Ectodermal cell (in vitro differentiated cells): ENCODE measurements around the gene MYEF2.

Experiments used
- H3K27ac ChIP-seq: 2 replicates; pipeline ENCODE4 v1.7.0; 2013; ENCODE audit warnings: mild to moderate bottlenecking, low read depth, low read length; ENCODE audit not compliant: insufficient read depth, poor library complexity, severe bottlenecking
- H3K27me3 ChIP-seq: 2 replicates; pipeline ENCODE4 v1.7.0; 2013; ENCODE audit warnings: mild to moderate bottlenecking, low read length; ENCODE audit not compliant: insufficient read depth, control insufficient read depth, poor library complexity, severe bottlenecking
- H3K36me3 ChIP-seq: one replicate; pipeline ENCODE4 v1.7.0; 2013; ENCODE audit warnings: low read length; ENCODE audit not compliant: control insufficient read depth, insufficient read depth
- H3K4me1 ChIP-seq: one replicate; pipeline ENCODE4 v1.7.0; 2013; ENCODE audit warnings: low read length; ENCODE audit not compliant: control insufficient read depth, insufficient read depth
- H3K4me3 ChIP-seq: 2 replicates; pipeline ENCODE4 v1.7.0; 2013; ENCODE audit warnings: low read depth, low read length, control low read depth; ENCODE audit not compliant: insufficient read depth
- H3K9me3 ChIP-seq: 2 replicates; pipeline ENCODE4 v1.7.0; 2013; ENCODE audit warnings: mild to moderate bottlenecking, low read length, moderate library complexity; ENCODE audit not compliant: control insufficient read depth
- WGBS, 2 experiments: methylation state at CpG; one replicate each; pipeline ENCODE4 v1.1.7; 2013; ENCODE audit warnings: missing lambda C conversion rate in 2 of 2; 5-methylcytosine and 5-hydroxymethylcytosine counted together

MYEF2 gene

DNA sequence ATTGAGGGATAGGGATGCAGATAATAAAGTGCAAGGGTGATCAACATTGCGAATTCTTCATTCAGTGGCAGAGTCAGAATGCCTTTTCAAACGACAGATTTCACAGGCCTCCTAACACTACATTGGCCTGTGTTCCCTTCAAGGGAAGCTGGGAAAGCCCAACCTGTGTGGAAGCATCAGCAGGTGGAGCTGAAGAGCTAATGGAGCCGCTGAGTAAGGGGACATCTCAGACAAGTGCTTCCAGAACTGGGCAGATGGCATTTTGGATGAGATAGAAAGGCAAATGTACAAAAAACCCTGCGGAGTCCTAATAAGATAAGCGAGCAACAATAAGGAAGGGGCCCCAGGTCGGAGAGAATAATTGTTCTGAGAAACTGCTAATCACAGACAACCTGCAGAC is 65.9 kb downstream of the MYEF2 start:
- Histone ChIP-seq H3K27me3 (no peaks in the 10 kb centered on the region), H3K36me3 (no peaks in the 10 kb centered on the region), H3K9me3 (no peaks in the 10 kb centered on the region), H3K4me3 (no peak overlapping the region), H3K27ac (no peak overlapping the region), H3K4me1 (no peaks in the 10 kb centered on the region)
- WGBS, 2 experiments, result 30 to 32% methylated on average over 6 of the region's 6 CpGs

GRCh38 chr15:48109856-48110531 is 68.1 kb downstream of the MYEF2 start:
- no peak overlapping the region for H3K27ac ChIP-seq
- no peaks in the 10 kb centered on the region for H3K4me1 ChIP-seq
- no peak overlapping the region for H3K4me3 ChIP-seq
- H3K9me3 ChIP-seq, result no peaks in the 10 kb centered on the region
- H3K27me3 ChIP-seq, result no peaks in the 10 kb centered on the region
- 93% methylated on average over 5 of the region's 5 CpGs for WGBS, 2 experiments
- H3K36me3 ChIP-seq, result no peaks in the 10 kb centered on the region

GRCh38 chr15:48109212-48109611 is 68.9 kb downstream of the MYEF2 start:
- H3K27me3 ChIP-seq, result no peaks in the 10 kb centered on the region
- no peak overlapping the region for H3K4me3 ChIP-seq
- H3K27ac ChIP-seq, result no peak overlapping the region
- no peaks in the 10 kb centered on the region for H3K36me3 ChIP-seq
- no peaks in the 10 kb centered on the region for H3K9me3 ChIP-seq
- no peaks in the 10 kb centered on the region for H3K4me1 ChIP-seq
- WGBS, 2 experiments, result 96 to 98% methylated on average over 4 of the region's 4 CpGs

GRCh38 chr15:48105936-48106335 is 72.2 kb downstream of the MYEF2 start:
- Histone ChIP-seq H3K4me1 (no peaks in the 10 kb centered on the region), H3K9me3 (no peaks in the 10 kb centered on the region), H3K27me3 (no peaks in the 10 kb centered on the region), H3K27ac (no peak overlapping the region), H3K36me3 (no peaks in the 10 kb centered on the region), H3K4me3 (no peak overlapping the region)
- WGBS, 2 experiments, result 70 to 88% methylated on average over 1 to 2 of the region's 2 CpGs

DNA sequence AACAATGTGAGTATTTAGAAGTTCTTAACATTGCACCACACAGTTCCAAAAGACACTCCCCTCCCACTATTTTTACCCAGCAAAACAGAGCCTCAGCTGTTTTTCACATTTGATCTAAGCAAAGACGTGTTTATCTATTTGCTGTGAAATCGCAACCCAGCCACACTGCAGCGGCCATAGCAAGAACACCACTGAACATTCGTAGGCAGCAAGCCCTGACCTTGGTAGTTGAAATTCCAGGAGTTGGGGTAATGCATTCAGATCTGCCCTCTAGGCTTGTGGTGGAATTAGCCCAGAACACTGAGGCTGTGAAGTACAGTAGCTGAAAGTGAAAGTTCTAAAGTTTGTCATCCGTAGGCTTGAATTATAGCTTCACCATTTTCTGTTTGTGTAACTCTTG is 74.4 kb downstream of the MYEF2 start:
- Histone ChIP-seq H3K27ac (no peak overlapping the region), H3K4me1 (no peaks in the 10 kb centered on the region), H3K9me3 (no peaks in the 10 kb centered on the region), H3K27me3 (no peaks in the 10 kb centered on the region), H3K4me3 (no peak overlapping the region), H3K36me3 (no peaks in the 10 kb centered on the region)
- 93 to 98% methylated on average over 5 of the region's 5 CpGs for WGBS, 2 experiments

DNA sequence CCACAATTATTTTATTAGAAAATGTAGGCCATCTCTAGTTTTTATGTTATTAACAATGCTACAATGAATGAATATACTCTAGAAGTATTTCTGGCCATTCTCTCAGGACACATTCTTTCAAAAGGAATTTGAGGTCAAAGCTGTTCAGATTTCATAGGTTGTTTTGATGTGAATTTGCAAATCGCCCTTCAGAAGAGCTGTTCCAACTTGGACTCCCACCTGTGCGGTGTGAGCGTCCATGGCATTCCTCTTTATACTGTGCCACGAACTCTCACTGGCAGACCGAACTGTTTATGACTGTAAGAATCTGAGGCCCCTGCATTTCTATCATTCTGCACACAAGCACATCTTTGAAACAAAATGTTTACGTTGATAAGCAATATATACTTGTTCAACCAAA is 75.9 kb downstream of the MYEF2 start:
- Histone ChIP-seq H3K36me3 (no peaks in the 10 kb centered on the region), H3K4me3 (no peak overlapping the region), H3K27ac (no peak overlapping the region), H3K4me1 (no peaks in the 10 kb centered on the region), H3K9me3 (no peaks in the 10 kb centered on the region), H3K27me3 (no peaks in the 10 kb centered on the region)
- WGBS, 2 experiments, result 95 to 96% methylated on average over 6 of the region's 6 CpGs

GRCh38 chr15:48101376-48101961 is 76.6 kb downstream of the MYEF2 start:
- no peak overlapping the region for H3K4me3 ChIP-seq
- WGBS, 2 experiments, result 94 to 97% methylated on average over 4 to 5 of the region's 6 CpGs

DNA sequence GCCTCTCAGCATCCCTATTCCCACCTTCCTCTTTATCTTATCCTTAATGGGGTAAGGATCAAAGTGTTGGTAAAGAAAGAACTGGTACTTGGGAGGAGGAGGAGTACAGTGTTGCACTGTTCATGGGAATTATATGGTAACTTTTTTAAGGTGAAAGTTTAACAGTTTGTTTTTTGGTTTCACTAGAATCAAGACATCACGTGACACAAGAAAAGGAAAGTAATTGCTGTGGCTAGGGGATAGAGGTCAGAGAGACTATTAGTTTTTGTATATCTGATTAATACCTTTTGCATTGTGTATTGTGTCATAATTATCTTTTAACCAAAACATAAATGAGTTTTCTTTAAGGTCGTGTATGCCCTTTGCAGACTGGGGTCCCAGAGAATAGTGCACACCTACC is 80.8 kb downstream of the MYEF2 start:
- no peaks in the 10 kb centered on the region for H3K9me3 ChIP-seq
- no peaks in the 10 kb centered on the region for H3K27me3 ChIP-seq
- no peaks in the 10 kb centered on the region for H3K36me3 ChIP-seq
- WGBS, 2 experiments, result 92 to 97% methylated on average over 2 of the region's 2 CpGs
- H3K4me3 ChIP-seq, result no peak overlapping the region
- H3K27ac ChIP-seq, result no peak overlapping the region
- H3K4me1 ChIP-seq, result no peaks in the 10 kb centered on the region

More at GRCh38 chr15:48101376-48101961, 76.6 kb downstream of the MYEF2 start:
- H3K27me3 ChIP-seq, result no peaks in the 10 kb centered on the region
- no peaks in the 10 kb centered on the region for H3K4me1 ChIP-seq
- H3K27ac ChIP-seq, result no peak overlapping the region
- no peaks in the 10 kb centered on the region for H3K9me3 ChIP-seq
- no peaks in the 10 kb centered on the region for H3K36me3 ChIP-seq

DNA sequence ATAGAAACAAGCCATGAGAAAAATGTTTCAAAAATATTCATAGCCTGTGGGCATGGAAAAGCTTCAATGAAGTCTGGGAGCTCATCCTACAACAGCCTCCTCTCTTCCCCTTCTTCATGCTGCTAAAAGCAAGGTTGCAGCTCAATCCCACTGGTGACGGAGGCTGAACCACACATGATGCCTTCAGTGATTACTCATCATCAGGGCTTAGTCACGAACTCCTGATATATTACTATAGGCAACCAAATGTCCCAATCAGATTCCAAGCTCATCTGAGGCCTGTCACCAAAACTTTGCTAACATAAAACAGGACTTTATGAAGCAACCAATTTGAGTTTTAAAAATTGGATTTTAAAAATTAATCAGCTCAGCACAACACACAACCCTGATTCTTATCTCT is 81.3 kb downstream of the MYEF2 start:
- Histone ChIP-seq H3K36me3 (no peaks in the 10 kb centered on the region), H3K9me3 (no peaks in the 10 kb centered on the region), H3K27ac (no peak overlapping the region), H3K4me1 (no peaks in the 10 kb centered on the region), H3K27me3 (no peaks in the 10 kb centered on the region), H3K4me3 (no peak overlapping the region)
- 83 to 97% methylated on average over 2 of the region's 2 CpGs for WGBS, 2 experiments

GRCh38 chr15:48096355-48096786 is 81.7 kb downstream of the MYEF2 start:
- whole genome bisulfite sequencing, 2 experiments, result 88% methylated on average over 3 to 4 of the region's 4 CpGs
- H3K4me1 ChIP-seq, result no peaks in the 10 kb centered on the region
- no peak overlapping the region for H3K4me3 ChIP-seq
- H3K36me3 ChIP-seq, result no peaks in the 10 kb centered on the region
- no peak overlapping the region for H3K27ac ChIP-seq
- no peaks in the 10 kb centered on the region for H3K9me3 ChIP-seq
- no peaks in the 10 kb centered on the region for H3K27me3 ChIP-seq
